GM10266 (cell line): ENCODE data around the gene HELT.

Source experiments
- DNase-seq: peaks from one replicate; pipeline ENCODE4 v3.0.0; 2012; ENCODE audit errors: extremely low spot score
- CTCF ChIP-seq: IDR thresholded peaks from 2 replicates; pipeline ENCODE4 v1.5.1; 2012; ENCODE audit warnings: mild to moderate bottlenecking, low read depth; ENCODE audit not compliant: control insufficient read depth, insufficient read depth; ENCODE audit errors: missing control alignments

Gene HELT

DNA sequence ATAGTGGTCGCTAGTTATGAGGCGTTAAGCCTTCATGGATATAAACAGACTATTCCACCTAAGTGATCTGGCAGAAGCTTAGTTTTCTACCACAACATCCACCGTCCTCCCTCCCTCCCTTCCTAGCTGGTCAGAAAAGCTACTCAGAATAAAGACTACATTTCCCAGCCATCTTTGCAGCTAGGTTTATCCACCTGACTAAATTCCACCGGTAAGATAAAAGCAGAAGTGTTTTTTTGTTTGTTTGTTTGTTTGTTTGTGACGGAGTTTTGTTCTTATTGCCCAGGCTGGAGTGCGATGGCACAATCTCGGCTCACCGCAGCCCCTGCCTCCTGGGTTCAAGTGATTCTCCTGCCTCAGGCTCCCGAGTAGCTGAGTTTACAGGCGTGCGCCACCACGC lies 44.3 kb downstream of the HELT start:
- DNase-seq = no peak
- no peak for TF ChIP-seq CTCF

DNA sequence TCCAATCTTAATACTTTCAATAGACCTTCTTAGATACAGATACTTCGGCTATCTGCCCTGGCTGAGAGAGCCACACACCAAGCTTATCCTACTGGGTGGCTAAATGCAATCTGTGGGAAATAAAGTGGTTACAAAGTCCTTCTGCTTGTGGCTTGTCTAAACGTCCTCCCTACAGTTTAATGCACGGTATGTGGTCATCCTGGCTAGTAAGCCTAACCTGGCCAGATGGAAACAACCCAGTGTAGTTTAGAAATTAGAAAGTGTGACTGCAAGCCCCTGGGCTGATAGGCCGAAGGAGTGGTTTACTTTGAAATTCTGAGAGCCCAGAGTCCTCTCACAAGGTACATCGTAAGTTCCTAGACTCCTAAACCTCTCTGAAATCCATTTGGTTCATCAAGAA lies 47.9 kb downstream of the HELT start:
- DNase-seq = no peak
- TF ChIP-seq CTCF = no peak

DNA sequence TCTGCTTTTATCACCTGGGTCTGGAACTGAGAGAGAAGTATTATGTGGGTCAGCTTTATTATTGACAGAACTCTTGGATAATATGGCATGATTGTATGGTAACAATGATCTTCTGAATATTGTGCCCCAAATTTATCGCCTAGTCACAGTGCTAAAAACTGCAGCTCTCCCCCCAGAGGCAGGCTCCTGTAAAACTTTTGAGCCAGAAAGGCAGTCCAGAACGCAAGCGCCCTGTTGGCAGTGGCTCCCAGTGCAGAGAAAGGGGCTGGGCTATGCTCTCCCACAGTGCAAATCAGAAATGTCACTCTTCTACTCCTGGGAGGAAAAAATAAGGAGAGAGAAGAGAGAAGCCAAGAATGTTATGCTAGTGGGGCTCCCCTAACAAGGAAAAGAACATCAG lies 50.5 kb downstream of the HELT start:
- TF ChIP-seq CTCF = no peak
- DNase-seq = no peak
